ENCODE measurements around the gene GDE1.

Gene GDE1

DNA sequence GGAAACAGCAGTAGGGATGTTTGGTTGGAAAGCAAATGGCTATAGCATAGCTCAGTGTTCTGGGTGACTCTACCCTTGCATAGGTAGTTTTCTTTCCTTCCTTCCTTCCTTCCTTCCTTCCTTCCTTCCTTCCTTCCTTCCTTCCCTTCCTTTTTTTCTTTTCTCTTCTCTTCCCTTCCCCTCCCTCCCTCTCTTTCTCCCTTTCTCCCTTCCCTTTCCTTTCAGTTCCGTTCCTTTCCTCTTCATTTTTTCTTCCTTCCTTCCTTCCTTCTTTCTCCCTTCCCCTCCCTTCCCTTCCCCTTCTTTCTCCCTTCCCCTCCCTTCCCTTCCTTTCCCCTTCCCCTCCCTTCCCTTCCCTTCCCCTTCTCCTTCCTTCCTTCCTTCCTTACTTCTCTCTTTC lies 31.3 kb downstream of the GDE1 start:
- Histone ChIP-seq H3K36me3 (ENCODE audit: low read length) (no peaks in the 10 kb centered on the region), H3K4me3 (ENCODE audit: insufficient read depth, low read length, poor library complexity, severe bottlenecking) (no peak overlapping the region), H3K4me2 (ENCODE audit: low read depth, low read length, poor library complexity, severe bottlenecking) (no peak overlapping the region), H3K9ac (ENCODE audit: low read length) (no peak overlapping the region), H3K9me2 (replicated peaks; ENCODE audit: insufficient read depth, low read length) (no peaks in the 10 kb centered on the region), H2AFZ (ENCODE audit: low read depth, low read length, severe bottlenecking) (no peak overlapping the region), H3K79me2 (ENCODE audit: insufficient read depth, low read length) (no peaks in the 10 kb centered on the region), H3F3A (ENCODE audit: insufficient read depth) (no peaks in the 10 kb centered on the region), H3K27me3 (ENCODE audit: low read length) (no peaks in the 10 kb centered on the region), H3K27ac (ENCODE audit: low read depth, low read length) (no peak overlapping the region), H3K9me3 (ENCODE audit: insufficient read depth, low read length) (no peaks in the 10 kb centered on the region), H4K20me1 (ENCODE audit: low read depth, low read length) (no peaks in the 10 kb centered on the region)
- TF ChIP-seq, protein P1, sequence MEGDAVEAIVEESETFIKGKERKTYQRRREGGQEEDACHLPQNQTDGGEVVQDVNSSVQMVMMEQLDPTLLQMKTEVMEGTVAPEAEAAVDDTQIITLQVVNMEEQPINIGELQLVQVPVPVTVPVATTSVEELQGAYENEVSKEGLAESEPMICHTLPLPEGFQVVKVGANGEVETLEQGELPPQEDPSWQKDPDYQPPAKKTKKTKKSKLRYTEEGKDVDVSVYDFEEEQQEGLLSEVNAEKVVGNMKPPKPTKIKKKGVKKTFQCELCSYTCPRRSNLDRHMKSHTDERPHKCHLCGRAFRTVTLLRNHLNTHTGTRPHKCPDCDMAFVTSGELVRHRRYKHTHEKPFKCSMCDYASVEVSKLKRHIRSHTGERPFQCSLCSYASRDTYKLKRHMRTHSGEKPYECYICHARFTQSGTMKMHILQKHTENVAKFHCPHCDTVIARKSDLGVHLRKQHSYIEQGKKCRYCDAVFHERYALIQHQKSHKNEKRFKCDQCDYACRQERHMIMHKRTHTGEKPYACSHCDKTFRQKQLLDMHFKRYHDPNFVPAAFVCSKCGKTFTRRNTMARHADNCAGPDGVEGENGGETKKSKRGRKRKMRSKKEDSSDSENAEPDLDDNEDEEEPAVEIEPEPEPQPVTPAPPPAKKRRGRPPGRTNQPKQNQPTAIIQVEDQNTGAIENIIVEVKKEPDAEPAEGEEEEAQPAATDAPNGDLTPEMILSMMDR (IDR thresholded peaks at IDR 0.05; ENCODE audit: insufficient read depth, low read length, poor library complexity, severe bottlenecking): no peak
- no peak for TF ChIP-seq EZH2phosphoT487 (conservative IDR thresholded peaks at IDR 0.05; ENCODE audit: low read length)

DNA sequence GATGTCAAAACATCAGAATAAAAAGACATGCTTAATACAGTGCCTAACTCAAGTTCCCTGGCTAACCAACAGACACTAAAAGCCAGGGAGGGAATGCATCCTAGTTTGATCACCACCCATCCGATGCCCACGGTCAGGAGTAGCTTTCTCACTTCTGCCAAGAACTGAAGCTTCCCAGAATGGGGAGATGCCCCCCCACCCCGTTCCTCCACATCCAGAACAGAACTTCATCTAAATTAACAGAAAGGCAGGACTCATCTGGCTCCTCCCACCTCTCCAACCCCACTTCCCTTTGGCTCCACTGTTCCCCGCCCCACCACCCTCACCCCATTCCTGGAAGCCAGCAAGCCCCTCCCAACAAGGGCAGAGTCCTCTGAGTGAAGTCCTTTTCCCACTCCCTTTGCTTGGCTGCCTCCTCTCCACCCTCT lies 33.7 kb downstream of the GDE1 start:
- H3F3A ChIP-seq (ENCODE audit: insufficient read depth): no peaks in the 10 kb centered on the region
- no peaks in the 10 kb centered on the region for H3K79me2 ChIP-seq (ENCODE audit: insufficient read depth, low read length)
- no peaks in the 10 kb centered on the region for H3K9me3 ChIP-seq (ENCODE audit: insufficient read depth, low read length)
- H3K4me3 ChIP-seq (ENCODE audit: insufficient read depth, low read length, poor library complexity, severe bottlenecking): no peak overlapping the region
- H3K27me3 ChIP-seq (ENCODE audit: low read length): no peaks in the 10 kb centered on the region
- H3K4me2 ChIP-seq (ENCODE audit: low read depth, low read length, poor library complexity, severe bottlenecking): no peak overlapping the region
- no peaks in the 10 kb centered on the region for H3K9me2 ChIP-seq (replicated peaks; ENCODE audit: insufficient read depth, low read length)
- H2AFZ ChIP-seq (ENCODE audit: low read depth, low read length, severe bottlenecking): no peak overlapping the region
- no peak for TF ChIP-seq EZH2phosphoT487 (conservative IDR thresholded peaks at IDR 0.05; ENCODE audit: low read length)
- TF ChIP-seq, protein P1 (IDR thresholded peaks at IDR 0.05; ENCODE audit: insufficient read depth, low read length, poor library complexity, severe bottlenecking): no peak
- H3K36me3 ChIP-seq (ENCODE audit: low read length): no peaks in the 10 kb centered on the region
- H4K20me1 ChIP-seq (ENCODE audit: low read depth, low read length): no peaks in the 10 kb centered on the region
- no peak overlapping the region for H3K27ac ChIP-seq (ENCODE audit: low read depth, low read length)
- H3K9ac ChIP-seq (ENCODE audit: low read length): no peak overlapping the region

DNA sequence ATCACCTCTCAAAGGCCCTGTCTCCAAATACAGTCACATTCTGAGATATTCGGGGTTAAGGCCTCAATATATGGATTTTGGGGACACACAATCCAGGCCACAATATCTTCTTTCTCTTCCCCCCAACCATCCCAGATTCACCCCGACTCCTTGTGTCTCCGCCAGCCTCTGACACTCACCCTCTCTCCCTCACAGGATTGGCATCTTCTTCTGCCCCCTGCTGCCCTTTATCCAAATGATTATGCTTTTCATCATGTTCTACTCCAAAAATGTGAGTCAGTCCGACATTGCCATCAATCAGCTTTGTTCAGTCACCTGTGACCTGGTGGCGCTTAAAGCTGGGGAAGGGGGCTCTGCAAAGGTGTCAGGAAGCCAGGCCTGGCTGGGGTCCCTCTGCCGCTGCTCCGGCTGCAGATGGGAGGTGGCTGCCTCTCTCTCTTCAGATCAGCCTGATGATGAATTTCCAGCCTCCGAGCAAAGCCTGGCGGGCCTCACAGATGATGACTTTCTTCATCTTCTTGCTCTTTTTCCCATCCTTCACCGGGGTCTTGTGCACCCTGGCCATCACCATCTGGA lies 35.1 kb downstream of the GDE1 start:
- Histone ChIP-seq H3K9me2 (replicated peaks; ENCODE audit: insufficient read depth, low read length) (no peaks in the 10 kb centered on the region), H2AFZ (ENCODE audit: low read depth, low read length, severe bottlenecking) (no peak overlapping the region), H3K4me2 (ENCODE audit: low read depth, low read length, poor library complexity, severe bottlenecking) (no peak overlapping the region), H3K36me3 (ENCODE audit: low read length) (no peaks in the 10 kb centered on the region), H3K79me2 (ENCODE audit: insufficient read depth, low read length) (no peaks in the 10 kb centered on the region), H3K4me3 (ENCODE audit: insufficient read depth, low read length, poor library complexity, severe bottlenecking) (no peak overlapping the region), H3K27ac (ENCODE audit: low read depth, low read length) (no peak overlapping the region), H3K9ac (ENCODE audit: low read length) (no peak overlapping the region), H4K20me1 (ENCODE audit: low read depth, low read length) (no peaks in the 10 kb centered on the region), H3K27me3 (ENCODE audit: low read length) (no peaks in the 10 kb centered on the region), H3K9me3 (ENCODE audit: insufficient read depth, low read length) (no peaks in the 10 kb centered on the region), H3F3A (ENCODE audit: insufficient read depth) (no peaks in the 10 kb centered on the region)
- TF ChIP-seq, protein P1 (IDR thresholded peaks at IDR 0.05; ENCODE audit: insufficient read depth, low read length, poor library complexity, severe bottlenecking): no peak
- TF ChIP-seq EZH2phosphoT487 (conservative IDR thresholded peaks at IDR 0.05; ENCODE audit: low read length): no peak

Measured in SU-DHL-6 (cell line).